HG02973 (cell line): ENCODE data around the gene STXBP4.
"Not testable (repeated sequence)": the region's sequence is repeated elsewhere in the genome, so short reads cannot be mapped to it uniquely, and the experiment has no call there.

Source experiments
- ATAC-seq: cut with Tn5 transposase; IDR thresholded peaks from one replicate; pipeline ENCODE4 v1.9.1; 2021; ENCODE audit warnings: moderate library complexity; ENCODE audit not compliant: unreplicated experiment

STXBP4 gene

GRCh38 chr17:55038291-55038690 lies 69.7 kb downstream of the STXBP4 start:
- no peak for ATAC-seq

- ATAC-seq: no peak
These were observed 72.0 kb downstream of the STXBP4 start for GRCh38 chr17:55040611-55041010.

- no peak for ATAC-seq
These were observed 85.3 kb downstream of the STXBP4 start for GRCh38 chr17:55053855-55054254.

GRCh38 chr17:55054429-55054828 lies 85.9 kb downstream of the STXBP4 start:
- no peak for ATAC-seq

GRCh38 chr17:55056526-55056925 lies 88.0 kb downstream of the STXBP4 start:
- no peak for ATAC-seq

- no peak for ATAC-seq
These were observed 88.6 kb downstream of the STXBP4 start for GRCh38 chr17:55057184-55057583.

- no peak for ATAC-seq
These were observed 91.2 kb downstream of the STXBP4 start for GRCh38 chr17:55059724-55060123.

GRCh38 chr17:55062921-55063320 lies 94.4 kb downstream of the STXBP4 start:
- no peak for ATAC-seq

- ATAC-seq: no peak
These were observed 95.6 kb downstream of the STXBP4 start for GRCh38 chr17:55063885-55064874.

- no peak for ATAC-seq
These were observed 99.3 kb downstream of the STXBP4 start for GRCh38 chr17:55067697-55068439.

GRCh38 chr17:55068862-55069811 lies 100.6 kb downstream of the STXBP4 start:
- no peak for ATAC-seq

GRCh38 chr17:55069983-55070529 lies 101.5 kb downstream of the STXBP4 start:
- ATAC-seq: no peak

- no peak for ATAC-seq
These were observed 104.3 kb downstream of the STXBP4 start for GRCh38 chr17:55072898-55073297.

- not testable (repeated sequence) for ATAC-seq
These were observed 104.9 kb downstream of the STXBP4 start for GRCh38 chr17:55073467-55073866.

- no peak for ATAC-seq
These were observed 113.0 kb downstream of the STXBP4 start for GRCh38 chr17:55081559-55081958.

GRCh38 chr17:55086635-55087058 lies 118.1 kb downstream of the STXBP4 start:
- ATAC-seq: no peak

GRCh38 chr17:55089256-55089655 lies 120.7 kb downstream of the STXBP4 start:
- no peak for ATAC-seq

- peak; percentile 99 for ATAC-seq
These were observed 121.5 kb downstream of the STXBP4 start for GRCh38 chr17:55090079-55090492.

- ATAC-seq: no peak
These were observed 124.8 kb downstream of the STXBP4 start for GRCh38 chr17:55093353-55093752.

GRCh38 chr17:55098765-55099164 lies 130.2 kb downstream of the STXBP4 start:
- no peak for ATAC-seq
